Astrocyte of the spinal cord (primary cell): ENCODE results near the gene RPTOR.

Experiments used
- DNase-seq: peaks from one replicate; pipeline ENCODE4 v3.0.0; 2011; ENCODE audit warnings: low read depth, low spot score
- H3K4me3 ChIP-seq: 2 replicates; pipeline ENCODE4 v1.5.1; 2011; ENCODE audit warnings: low read depth, mild to moderate bottlenecking, low read length, moderate library complexity
- in situ Hi-C: cut with HindIII; loops from 2 replicates; pipeline ENCODE4 v1.10.0; 2017; ENCODE audit warnings: low sequenced_read_pairs
- TF ChIP-seq, protein P1 (sequence below): IDR thresholded peaks from 2 replicates; pipeline ENCODE4 v1.5.1; 2012; ENCODE audit warnings: low read depth, mild to moderate bottlenecking, low read length, inconsistent platforms

RPTOR gene

DNA sequence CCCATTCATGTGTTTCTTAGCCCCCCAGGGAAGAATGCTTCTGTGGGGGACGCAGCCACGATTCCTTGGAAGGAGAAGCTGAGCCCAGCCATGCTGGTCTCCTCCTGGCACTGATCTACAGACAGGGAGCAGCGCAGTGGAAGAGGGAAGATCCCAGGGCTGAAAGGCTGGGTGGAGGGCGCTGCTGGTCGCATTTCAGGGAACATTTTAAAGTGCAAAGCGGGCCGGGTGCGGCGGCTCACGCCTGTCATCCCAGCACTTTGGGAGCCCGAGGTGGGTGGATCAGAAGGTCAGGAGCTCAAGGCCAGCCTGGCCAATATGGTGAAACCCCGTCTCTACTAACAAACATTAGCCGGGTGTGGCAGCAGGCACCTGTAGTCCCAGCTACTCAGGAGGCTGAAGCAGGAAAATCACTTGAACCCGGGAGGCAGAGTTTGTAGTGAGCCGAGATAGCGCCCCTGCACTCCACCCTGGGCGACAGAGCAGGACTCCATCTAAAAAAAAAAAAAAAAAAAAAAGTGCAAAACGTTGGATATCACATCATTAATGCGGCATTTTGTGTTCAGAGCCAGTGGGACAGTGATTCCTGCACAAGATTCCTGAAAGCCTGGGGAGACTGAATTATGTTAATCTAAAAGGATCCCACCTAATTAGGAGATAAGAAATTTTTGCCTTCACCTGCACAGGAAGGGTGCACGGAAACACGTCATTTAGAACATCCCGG is 446.4 kb downstream of the RPTOR start:
- in situ Hi-C loops, result no loop called here
- no peak for DNase-seq
- TF ChIP-seq, protein P1, sequence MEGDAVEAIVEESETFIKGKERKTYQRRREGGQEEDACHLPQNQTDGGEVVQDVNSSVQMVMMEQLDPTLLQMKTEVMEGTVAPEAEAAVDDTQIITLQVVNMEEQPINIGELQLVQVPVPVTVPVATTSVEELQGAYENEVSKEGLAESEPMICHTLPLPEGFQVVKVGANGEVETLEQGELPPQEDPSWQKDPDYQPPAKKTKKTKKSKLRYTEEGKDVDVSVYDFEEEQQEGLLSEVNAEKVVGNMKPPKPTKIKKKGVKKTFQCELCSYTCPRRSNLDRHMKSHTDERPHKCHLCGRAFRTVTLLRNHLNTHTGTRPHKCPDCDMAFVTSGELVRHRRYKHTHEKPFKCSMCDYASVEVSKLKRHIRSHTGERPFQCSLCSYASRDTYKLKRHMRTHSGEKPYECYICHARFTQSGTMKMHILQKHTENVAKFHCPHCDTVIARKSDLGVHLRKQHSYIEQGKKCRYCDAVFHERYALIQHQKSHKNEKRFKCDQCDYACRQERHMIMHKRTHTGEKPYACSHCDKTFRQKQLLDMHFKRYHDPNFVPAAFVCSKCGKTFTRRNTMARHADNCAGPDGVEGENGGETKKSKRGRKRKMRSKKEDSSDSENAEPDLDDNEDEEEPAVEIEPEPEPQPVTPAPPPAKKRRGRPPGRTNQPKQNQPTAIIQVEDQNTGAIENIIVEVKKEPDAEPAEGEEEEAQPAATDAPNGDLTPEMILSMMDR, result no peak
- peak overlapping the region; percentile 47 for H3K4me3 ChIP-seq

DNA sequence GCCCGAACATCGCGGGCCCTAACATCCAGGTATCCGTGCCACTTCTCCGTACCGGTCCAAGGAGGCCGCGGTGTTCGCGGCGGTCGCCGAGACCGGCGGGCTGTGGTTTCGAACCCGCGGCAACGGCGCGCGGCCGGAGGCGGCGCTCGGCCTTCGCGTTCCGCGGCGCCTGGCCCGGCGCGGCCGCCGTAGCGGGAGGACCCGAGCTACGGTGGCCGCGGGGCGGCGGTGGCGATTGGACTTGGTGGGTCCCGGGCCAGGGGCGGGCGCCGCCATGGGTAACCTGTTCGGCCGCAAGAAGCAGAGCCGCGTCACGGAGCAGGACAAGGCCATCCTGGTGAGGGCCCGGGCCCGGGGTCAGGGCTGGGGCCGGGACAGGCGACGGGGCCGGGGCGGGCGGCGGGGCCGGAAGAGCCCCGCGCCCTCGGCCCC is 447.0 kb downstream of the RPTOR start, which contains the start of gene CHMP6:
TSS of gene CHMP6 (plus strand) at position 197 of the 432 bp plus-strand sequence. CDS start at position 275, 78 bp downstream.
- peak within 1 kb of the TSS; percentile 47 for H3K4me3 ChIP-seq
- TF ChIP-seq, protein P1, result no peak
- in situ Hi-C loops, result no loop called here
- peak; percentile 78 for DNase-seq

DNA sequence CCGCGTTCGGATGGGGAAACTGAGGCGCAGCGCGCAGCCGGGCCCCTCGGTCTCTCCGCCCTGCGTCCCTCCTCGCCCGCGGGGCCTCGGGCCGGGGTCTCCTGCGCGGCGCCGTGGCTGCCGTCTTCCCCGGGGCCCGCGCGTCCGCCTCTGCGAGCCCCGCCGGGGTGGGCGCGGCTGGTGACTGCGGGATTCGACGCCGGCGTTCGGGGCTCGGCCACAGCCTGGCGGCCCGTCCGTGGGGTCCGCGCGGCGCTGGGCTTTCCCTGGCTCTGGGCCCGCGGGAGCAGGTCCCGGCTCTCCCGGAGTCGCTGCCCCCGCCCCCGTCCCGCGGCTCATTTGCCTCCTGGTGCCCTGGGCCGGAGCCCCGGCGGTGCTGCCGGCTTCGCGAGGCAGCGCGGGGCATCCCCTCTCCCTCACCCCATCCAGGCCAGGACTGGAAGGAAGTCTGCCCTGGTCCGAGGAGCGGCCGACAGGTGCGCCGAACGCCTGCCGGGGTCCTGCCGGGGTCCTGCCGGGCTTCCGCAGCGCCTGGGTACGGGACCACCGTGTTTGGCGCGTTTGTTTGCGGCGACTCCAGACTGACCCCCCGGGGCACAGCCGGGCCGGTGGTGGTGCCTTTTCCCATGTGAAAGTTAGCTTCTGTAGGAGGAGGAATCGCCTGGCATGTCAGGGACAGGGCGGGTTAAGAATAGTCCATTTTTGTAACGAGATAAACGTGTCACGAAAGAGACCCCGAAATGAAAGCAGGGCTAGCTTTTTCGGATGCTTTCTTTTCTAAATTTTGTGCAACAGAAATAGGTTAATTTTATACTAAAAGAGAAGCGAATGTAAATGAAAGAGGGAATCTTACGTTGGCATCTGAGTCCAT is 447.7 kb downstream of the RPTOR start:
- peak overlapping the region; percentile 47 for H3K4me3 ChIP-seq
- DNase-seq, result no peak
- TF ChIP-seq, protein P1, result no peak
- in situ Hi-C loops, result no loop called here

DNA sequence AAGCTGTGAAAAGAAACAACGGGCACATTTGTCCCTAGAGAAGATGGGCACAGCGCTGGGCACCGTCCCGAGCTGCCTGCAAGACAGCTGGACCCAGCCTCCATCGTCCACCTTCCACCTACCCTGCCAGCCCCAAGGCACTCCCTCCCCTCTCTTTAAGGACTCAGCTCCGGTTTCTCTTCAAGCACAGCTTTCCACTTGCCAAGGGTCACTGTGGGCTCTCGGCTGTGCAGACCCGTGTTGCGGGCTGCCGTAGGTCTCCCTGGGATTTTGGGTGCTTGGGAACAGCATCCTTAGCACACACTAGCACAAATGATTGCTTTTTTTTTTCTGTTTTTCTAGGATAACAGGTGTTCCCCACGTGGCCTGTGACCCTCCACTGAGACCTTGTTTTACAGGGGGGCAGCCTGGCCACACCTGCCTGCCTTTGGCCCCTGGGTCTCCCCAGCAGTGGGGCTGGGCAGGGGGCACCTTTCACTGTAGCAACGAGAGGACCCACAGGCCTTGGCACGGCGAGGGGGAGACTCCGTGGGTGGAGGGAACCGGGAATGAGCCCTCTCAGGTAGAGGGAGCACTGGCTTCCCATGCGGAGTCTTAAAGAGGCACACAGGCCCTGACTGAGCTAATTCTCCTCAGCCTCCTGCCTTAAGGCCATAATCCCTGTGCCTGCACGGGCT is 448.4 kb downstream of the RPTOR start:
- TF ChIP-seq, protein P1, result no peak
- DNase-seq, result no peak
- H3K4me3 ChIP-seq, result peak overlapping the region; percentile 47
- in situ Hi-C loops, result no loop called here

DNA sequence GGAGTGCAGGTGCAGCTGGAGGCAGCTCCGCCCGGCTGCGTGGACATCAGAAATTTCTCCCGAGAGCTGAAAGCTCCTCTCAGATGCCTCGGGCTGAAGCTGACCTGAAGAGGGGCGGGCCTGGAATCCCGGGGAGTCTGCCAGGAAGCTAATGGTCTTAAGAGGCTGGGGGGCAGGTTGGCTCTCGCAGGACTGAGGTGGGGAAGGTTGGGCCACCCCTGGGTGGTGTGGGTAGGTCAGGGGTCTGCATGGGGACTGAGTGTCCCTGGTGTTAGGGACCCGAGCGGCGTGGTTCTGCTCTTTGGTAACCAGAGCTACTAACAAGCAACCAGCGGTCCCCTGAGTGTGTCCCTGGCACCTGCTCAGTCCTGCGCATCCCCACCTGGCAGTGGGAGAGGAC is 450.5 kb downstream of the RPTOR start:
- TF ChIP-seq, protein P1, result no peak
- H3K4me3 ChIP-seq, result no peak overlapping the region
- in situ Hi-C loops, result no loop called here
- DNase-seq, result no peak

DNA sequence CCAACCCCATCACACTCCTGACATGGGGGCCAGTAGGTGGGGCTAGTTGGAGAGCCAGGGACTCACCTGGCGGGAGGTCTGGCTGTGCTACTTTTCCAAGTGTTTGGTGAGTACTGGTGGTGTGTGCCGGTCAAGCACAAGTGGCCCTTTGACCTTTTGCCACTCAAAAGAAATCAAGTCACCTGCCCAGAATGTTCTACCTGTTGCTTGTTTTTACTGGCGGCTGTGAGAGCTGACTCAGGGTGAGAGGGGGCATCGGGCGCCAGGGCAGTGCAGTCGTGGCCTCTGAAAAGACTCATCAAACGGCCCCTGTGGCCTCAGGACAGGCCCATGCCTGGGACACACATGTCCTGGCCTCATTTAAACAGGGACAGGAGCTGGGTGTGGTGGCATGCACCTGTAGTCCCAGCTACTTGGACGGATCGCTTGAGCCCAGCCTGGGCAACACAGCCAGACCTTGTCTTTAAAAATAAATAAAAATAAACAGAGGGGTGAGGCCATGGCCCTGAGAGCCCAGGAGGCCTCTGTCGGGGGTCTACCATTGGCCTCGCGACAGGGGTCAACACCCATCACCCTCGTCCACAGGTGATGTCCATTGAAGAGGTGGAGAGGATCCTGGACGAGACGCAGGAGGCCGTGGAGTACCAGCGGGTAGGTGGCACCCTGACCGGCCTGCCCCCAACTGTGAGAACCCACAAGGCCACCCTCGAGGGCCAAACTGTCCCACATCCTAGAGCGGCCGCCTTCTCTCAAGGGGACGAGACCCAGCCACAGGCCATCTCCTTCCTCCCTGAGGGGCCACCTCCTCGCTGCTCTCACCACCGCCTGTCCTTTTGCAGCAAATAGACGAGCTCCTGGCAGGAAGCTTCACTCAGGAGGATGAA is 452.0 kb downstream of the RPTOR start:
- no peak overlapping the region for H3K4me3 ChIP-seq
- in situ Hi-C loops, result no loop called here
- TF ChIP-seq, protein P1, result no peak
- no peak for DNase-seq
